ENCODE measurements around the gene CD37. TPM values are rescaled to one million over a fixed set of nuclear protein-coding genes. Genes with fewer than 3 reads are reported as not detected.
"Not testable (repeated sequence)": the region's sequence is repeated elsewhere in the genome, so short reads cannot be mapped to it uniquely, and the experiment has no call there.

Gene CD37
- total and polyA plus RNA-seq, 8 donors = 2.2 to 30.3 (median 6.3) TPM; not detected in 2

- WGBS, 5 donors = 40 to 58% (median 48%) methylated on average over 2 of the region's 2 CpGs
- H3K4me1 ChIP-seq = peaks cover 0 to 2% (median 0%) of the 10 kb centered on the region in 4 donors
- H3K27ac ChIP-seq = no peak overlapping the region
- no peaks in the 10 kb centered on the region for H3K27me3 ChIP-seq
- H3K4me3 ChIP-seq = no peak overlapping the region
- H3K9me3 ChIP-seq = peaks cover 0 to 1% (median 0%) of the 10 kb centered on the region in 4 donors
- H3K36me3 ChIP-seq = peaks cover 0 to 27% (median 11%) of the 10 kb centered on the region in 4 donors
- TF ChIP-seq CTCF (IDR thresholded peaks at IDR 0.05) (peak in 4 of 7 experiments; percentile 51 to 65 (median 62)), EP300 (IDR thresholded peaks at IDR 0.05) (no peak)
- no peak for DNase-seq
- intact Hi-C loops (cut with DNase I; ENCODE audit: low total_unique reads) = no loop called here
Measured at GRCh38 chr19:49327878-49328544, 7.2 kb upstream of the CD37 start.

GRCh38 chr19:49328741-49329140, 6.5 kb upstream of the CD37 start:
- no peak for DNase-seq
- H3K27me3 ChIP-seq = no peaks in the 10 kb centered on the region
- H3K4me3 ChIP-seq = no peak overlapping the region
- intact Hi-C loops (cut with DNase I; ENCODE audit: low total_unique reads) = no loop called here
- no peaks in the 10 kb centered on the region for H3K9me3 ChIP-seq
- WGBS, 5 donors = 77 to 95% (median 93%) methylated on average over 2 of the region's 2 CpGs
- TF ChIP-seq EP300 (IDR thresholded peaks at IDR 0.05) = no peak
- TF ChIP-seq CTCF (IDR thresholded peaks at IDR 0.05) = no peak
- TF ChIP-seq POLR2A (IDR thresholded peaks at IDR 0.05) = no peak
- no peak for TF ChIP-seq POLR2AphosphoS5 (IDR thresholded peaks at IDR 0.05)
- H3K36me3 ChIP-seq = peaks cover 0 to 27% (median 11%) of the 10 kb centered on the region in 4 donors
- no peak overlapping the region for H3K27ac ChIP-seq
- H3K4me1 ChIP-seq = peaks cover 0 to 10% (median 0%) of the 10 kb centered on the region in 4 donors

GRCh38 chr19:49331187-49331586, 4.0 kb upstream of the CD37 start:
- H3K27me3 ChIP-seq; intact Hi-C loops (cut with DNase I; ENCODE audit: low total_unique reads); H3K27ac ChIP-seq; DNase-seq; H3K9me3 ChIP-seq; H3K4me3 ChIP-seq: not testable (repeated sequence)
- Histone ChIP-seq H3K4me1 (peaks cover 0 to 25% (median 0%) of the 10 kb centered on the region in 4 donors), H3K36me3 (peaks cover 0 to 27% (median 11%) of the 10 kb centered on the region in 4 donors)
- WGBS, 5 donors = 94 to 98% (median 97%) methylated on average over 4 of the region's 4 CpGs

- H3K27ac ChIP-seq = no peak overlapping the region
- TF ChIP-seq EP300 (IDR thresholded peaks at IDR 0.05) (no peak), POLR2AphosphoS5 (IDR thresholded peaks at IDR 0.05) (peak in 1 of 3 donors; percentile 30)
- H3K9me3 ChIP-seq = no peaks in the 10 kb centered on the region
- no peaks in the 10 kb centered on the region for H3K27me3 ChIP-seq
- H3K4me3 ChIP-seq = no peak overlapping the region
- peaks cover 0 to 27% (median 11%) of the 10 kb centered on the region in 4 donors for H3K36me3 ChIP-seq
- intact Hi-C loops (cut with DNase I; ENCODE audit: low total_unique reads) = no loop called here
- WGBS, 5 donors = 51 to 65% (median 57%) methylated on average over 2 of the region's 2 CpGs
- peaks cover 0 to 30% (median 0%) of the 10 kb centered on the region in 4 donors for H3K4me1 ChIP-seq
- DNase-seq = peak; percentile 34 to 69
Measured at GRCh38 chr19:49331616-49332055, 3.6 kb upstream of the CD37 start.

GRCh38 chr19:49332691-49333417, 2.4 kb upstream of the CD37 start:
- intact Hi-C loops (cut with DNase I; ENCODE audit: low total_unique reads) = not testable (repeated sequence)
- peak overlapping the region in 1 of 5 donors; percentile 77 for H3K27ac ChIP-seq

More at GRCh38 chr19:49332691-49333417, 2.4 kb upstream of the CD37 start:
- H3K9me3 ChIP-seq, H3K27me3 ChIP-seq, H3K4me3 ChIP-seq, DNase-seq: not testable (repeated sequence)
- H3K36me3 ChIP-seq = peaks cover 0 to 27% (median 11%) of the 10 kb centered on the region in 4 donors
- 85 to 92% (median 90%) methylated on average over 13 of the region's 13 CpGs for WGBS, 5 donors
- H3K4me1 ChIP-seq = peaks cover 1 to 39% (median 3%) of the 10 kb centered on the region in 4 donors
